Uterus (tissue), 4 donors: ENCODE data around the gene RNU6-1. TPM values are rescaled to one million over a fixed set of nuclear protein-coding genes. Genes with fewer than 3 reads are reported as not detected.

Experiments used
- DNase-seq, 2 donors: peaks; one replicate each; pipeline ENCODE4 v3.0.0-alpha.2; 2019 to 2020
- H3K27ac ChIP-seq, 2 donors: fragments of 200-600 bp; sonication (generic); 1 replicate in 1 of 2; 2 replicates in 1 of 2; pipeline ENCODE4 v1.5.1; 2016 to 2018
- H3K27me3 ChIP-seq, 2 donors: fragments of 200-600 bp; sonication (generic); one replicate each; pipeline ENCODE4 v1.5.1; 2018 to 2019; ENCODE audit warnings: control low read depth in 1 of 2
- H3K36me3 ChIP-seq, 2 donors: fragments of 200-600 bp; sonication (generic); one replicate each; pipeline ENCODE4 v1.5.1; 2019; ENCODE audit warnings: control low read depth in 1 of 2
- H3K4me1 ChIP-seq, 2 donors: fragments of 200-600 bp; sonication (generic); one replicate each; pipeline ENCODE4 v1.5.1; 2018 to 2019; ENCODE audit warnings: control low read depth in 1 of 2
- H3K4me3 ChIP-seq, 2 donors: fragments of 200-600 bp; sonication (generic); 1 replicate in 1 of 2; 2 replicates in 1 of 2; pipeline ENCODE4 v1.5.1; 2018 to 2019; ENCODE audit warnings: mild to moderate bottlenecking in 1 of 2
- H3K9me3 ChIP-seq, 2 donors: fragments of 200-600 bp; sonication (generic); one replicate each; pipeline ENCODE4 v1.5.1; 2019; ENCODE audit warnings: control low read depth in 1 of 2
- POLR2A ChIP-seq, 2 donors: fragments of 450-650 bp; IDR thresholded peaks; one replicate each; pipeline ENCODE4 v1.6.1; 2016; ENCODE audit warnings: antibody characterized with exemption in 2 of 2, mild to moderate bottlenecking in 1 of 2, moderate library complexity in 1 of 2
- intact Hi-C: fragments of 100-400 bp; cut with DNase I; formaldehyde crosslinking; loops from one replicate; pipeline ENCODE4 v1.15.1; 2023; ENCODE audit warnings: low total_unique reads
- total RNA-seq, 4 donors: library from RNA; depleted of rRNA in 3 of 4; stranded (reverse); fragments of >200 nt in 3 of 4; gene quantifications; one replicate each; pipeline versions ENCODE4 v1.1.0 to v1.2.4, GENCODE V29; 2014 to 2023
- TF ChIP-seq, protein P1 (sequence below), 4 experiments: fragments of 200-600 bp in 2 of 4; fragments of 450-650 bp in 2 of 4; sonication (generic) in 2 of 4; IDR thresholded peaks; one replicate each; pipeline ENCODE4 v1.5.1; 2016 to 2019; ENCODE audit warnings: antibody characterized with exemption in 4 of 4, mild to moderate bottlenecking in 2 of 4, moderate library complexity in 1 of 4
- donor health status: DM: yes; HTN: yes; CAD: no.

RNU6-1 gene
- total RNA-seq, 4 donors from 2014 or later = not detected

DNA sequence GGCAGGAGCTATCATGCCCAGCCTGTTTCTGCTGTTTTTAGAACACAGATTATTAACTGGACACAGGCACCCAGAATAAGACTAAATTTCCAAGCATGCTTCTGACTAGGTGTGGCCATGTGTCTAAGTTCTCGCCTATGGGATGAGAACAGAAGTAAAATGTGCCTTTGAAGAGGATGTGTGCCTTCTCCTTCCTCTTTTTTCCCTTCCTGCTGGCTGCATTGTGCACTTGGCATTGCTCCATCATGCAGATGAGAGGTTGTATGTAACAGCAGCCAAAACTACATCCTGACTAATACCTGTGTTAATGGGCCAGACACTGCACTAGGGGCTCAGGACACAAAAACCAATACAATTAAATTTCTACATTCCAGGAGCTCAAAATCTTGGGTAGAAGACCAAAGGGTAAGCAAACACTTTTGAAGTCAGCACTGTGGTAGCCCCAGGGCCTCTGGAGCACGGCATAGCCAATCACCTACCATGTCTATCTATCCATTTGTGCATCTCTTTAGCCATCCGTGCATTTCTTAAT lies 40.9 kb upstream of the RNU6-1 start:
- peak in 1 of 2 donors; percentile 34 for DNase-seq
- Histone ChIP-seq H3K27me3 (no peaks in the 10 kb centered on the region), H3K27ac (no peak overlapping the region), H3K4me3 (no peak overlapping the region), H3K9me3 (no peaks in the 10 kb centered on the region), H3K4me1 (peaks cover 0 to 5% of the 10 kb centered on the region in 2 donors), H3K36me3 (no peaks in the 10 kb centered on the region)
- TF ChIP-seq, protein P1, sequence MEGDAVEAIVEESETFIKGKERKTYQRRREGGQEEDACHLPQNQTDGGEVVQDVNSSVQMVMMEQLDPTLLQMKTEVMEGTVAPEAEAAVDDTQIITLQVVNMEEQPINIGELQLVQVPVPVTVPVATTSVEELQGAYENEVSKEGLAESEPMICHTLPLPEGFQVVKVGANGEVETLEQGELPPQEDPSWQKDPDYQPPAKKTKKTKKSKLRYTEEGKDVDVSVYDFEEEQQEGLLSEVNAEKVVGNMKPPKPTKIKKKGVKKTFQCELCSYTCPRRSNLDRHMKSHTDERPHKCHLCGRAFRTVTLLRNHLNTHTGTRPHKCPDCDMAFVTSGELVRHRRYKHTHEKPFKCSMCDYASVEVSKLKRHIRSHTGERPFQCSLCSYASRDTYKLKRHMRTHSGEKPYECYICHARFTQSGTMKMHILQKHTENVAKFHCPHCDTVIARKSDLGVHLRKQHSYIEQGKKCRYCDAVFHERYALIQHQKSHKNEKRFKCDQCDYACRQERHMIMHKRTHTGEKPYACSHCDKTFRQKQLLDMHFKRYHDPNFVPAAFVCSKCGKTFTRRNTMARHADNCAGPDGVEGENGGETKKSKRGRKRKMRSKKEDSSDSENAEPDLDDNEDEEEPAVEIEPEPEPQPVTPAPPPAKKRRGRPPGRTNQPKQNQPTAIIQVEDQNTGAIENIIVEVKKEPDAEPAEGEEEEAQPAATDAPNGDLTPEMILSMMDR (IDR thresholded peaks at IDR 0.05) = no peak
- TF ChIP-seq POLR2A (IDR thresholded peaks at IDR 0.05) = no peak
- intact Hi-C loops = no loop called here

DNA sequence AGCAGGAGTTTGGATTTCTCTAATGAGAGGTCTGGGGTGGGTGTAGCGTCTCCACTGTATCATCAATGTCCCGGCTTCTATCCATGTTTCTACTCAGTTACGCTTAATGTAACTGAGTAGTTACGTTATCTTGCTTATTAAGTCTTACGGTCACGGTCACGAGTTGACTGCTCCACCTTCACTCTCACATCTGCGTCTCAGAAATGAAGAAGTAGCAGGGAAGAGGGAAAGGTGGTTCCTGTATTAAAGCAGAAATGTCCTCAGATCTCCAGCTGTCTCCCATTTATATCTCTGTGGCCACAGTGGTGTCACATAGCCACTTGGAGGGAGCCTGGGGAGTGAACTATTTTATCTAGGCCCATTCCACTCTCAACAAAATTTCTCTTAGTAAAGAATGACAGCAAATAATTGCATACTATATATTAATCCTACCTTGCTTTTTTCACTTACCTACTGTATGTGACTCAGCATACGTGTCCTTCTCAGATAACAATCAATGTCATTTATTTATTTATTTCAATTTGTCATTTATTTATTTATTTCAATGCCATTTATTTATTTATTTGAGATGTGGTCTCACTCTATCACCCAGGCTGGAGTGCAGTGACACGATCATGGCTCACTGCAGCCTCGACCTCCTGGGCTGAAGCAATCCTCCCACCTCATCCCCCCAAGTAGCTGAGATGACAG lies 39.7 kb upstream of the RNU6-1 start:
- Histone ChIP-seq H3K27ac (no peak overlapping the region), H3K4me1 (peaks cover 0 to 5% of the 10 kb centered on the region in 2 donors), H3K4me3 (no peak overlapping the region), H3K36me3 (no peaks in the 10 kb centered on the region), H3K27me3 (no peaks in the 10 kb centered on the region), H3K9me3 (no peaks in the 10 kb centered on the region)
- TF ChIP-seq POLR2A (IDR thresholded peaks at IDR 0.05) = no peak
- TF ChIP-seq, protein P1 (IDR thresholded peaks at IDR 0.05) = no peak
- intact Hi-C loops = no loop called here
- DNase-seq = no peak

DNA sequence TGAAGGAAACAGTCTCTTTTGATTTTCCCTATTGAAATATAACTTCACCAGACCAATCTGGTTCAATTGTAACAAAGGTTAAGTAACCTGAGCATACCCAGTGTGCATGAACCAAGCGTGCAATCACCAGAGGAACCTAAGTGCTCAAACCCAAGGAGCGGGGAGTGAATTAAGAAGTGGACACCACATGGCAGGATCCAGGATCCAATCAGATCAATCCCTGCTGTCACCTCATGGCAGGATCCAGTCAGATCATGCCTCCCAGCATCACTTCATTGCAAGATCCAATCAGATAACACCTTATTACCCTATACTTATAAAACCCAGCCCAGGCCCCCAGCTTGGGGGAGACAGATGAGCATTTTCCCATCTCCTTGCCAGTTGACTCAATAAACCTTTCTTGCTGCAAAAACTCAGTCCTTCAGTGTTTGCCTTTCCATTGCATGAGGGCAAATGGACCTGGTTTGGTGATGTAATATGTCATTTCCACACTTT lies 38.9 kb upstream of the RNU6-1 start:
- H3K27ac ChIP-seq = no peak overlapping the region
- H3K9me3 ChIP-seq = no peaks in the 10 kb centered on the region
- DNase-seq = no peak
- H3K27me3 ChIP-seq = no peaks in the 10 kb centered on the region
- TF ChIP-seq, protein P1 (IDR thresholded peaks at IDR 0.05) = no peak
- no peak for TF ChIP-seq POLR2A (IDR thresholded peaks at IDR 0.05)
- H3K36me3 ChIP-seq = no peaks in the 10 kb centered on the region
- H3K4me3 ChIP-seq = no peak overlapping the region
- intact Hi-C loops = no loop called here
- peaks cover 0 to under 1% of the 10 kb centered on the region in 2 donors for H3K4me1 ChIP-seq

DNA sequence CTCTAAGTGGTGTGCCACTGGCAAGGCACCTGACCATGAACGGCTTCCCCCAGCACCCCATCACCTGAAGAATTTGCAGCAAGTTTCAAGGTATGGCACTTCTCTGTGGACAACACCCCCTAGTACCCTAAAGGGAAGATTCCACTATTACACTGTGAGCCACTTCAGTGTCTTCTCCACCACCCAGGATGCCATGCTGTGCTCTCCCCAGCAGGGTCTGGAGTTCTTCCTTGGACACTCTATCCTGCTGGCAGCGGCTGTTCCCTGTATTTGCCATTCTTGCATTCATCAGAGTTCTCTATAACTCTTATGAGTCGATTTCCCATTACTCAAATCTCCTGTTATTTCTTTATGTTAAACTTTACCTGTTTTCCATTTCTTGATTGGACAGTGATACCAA lies 33.9 kb upstream of the RNU6-1 start:
- no peaks in the 10 kb centered on the region for H3K4me1 ChIP-seq
- no peaks in the 10 kb centered on the region for H3K9me3 ChIP-seq
- H3K27ac ChIP-seq = no peak overlapping the region
- intact Hi-C loops = no loop called here
- no peaks in the 10 kb centered on the region for H3K27me3 ChIP-seq
- DNase-seq = no peak
- no peak for TF ChIP-seq POLR2A (IDR thresholded peaks at IDR 0.05)
- TF ChIP-seq, protein P1 (IDR thresholded peaks at IDR 0.05) = no peak
- no peak overlapping the region for H3K4me3 ChIP-seq
- H3K36me3 ChIP-seq = no peaks in the 10 kb centered on the region

DNA sequence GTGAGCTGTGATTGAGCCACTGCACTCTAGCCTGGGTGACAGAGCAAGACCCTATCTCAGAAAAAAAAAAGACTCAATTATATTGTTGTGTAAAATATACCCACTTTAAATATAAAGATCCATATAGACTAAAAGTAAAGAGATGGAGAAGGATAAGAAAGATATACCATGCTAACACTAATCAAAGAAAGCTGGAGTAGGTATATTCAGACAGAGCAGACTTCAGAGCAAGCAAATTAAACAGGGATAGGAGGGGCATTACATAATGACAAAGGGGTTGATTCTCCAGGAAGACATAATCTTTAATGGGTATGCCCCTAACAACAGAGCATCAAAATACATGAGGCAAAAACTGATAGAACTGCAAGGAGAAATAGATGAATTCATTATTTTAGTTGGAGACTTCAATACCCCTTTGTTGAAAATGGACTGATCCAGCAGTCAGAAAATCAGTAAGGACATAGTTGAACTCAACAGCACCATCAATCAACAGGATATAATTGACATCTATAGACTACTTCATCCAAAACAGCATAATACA lies 31.1 kb upstream of the RNU6-1 start:
- intact Hi-C loops = no loop called here
- no peak for DNase-seq
- Histone ChIP-seq H3K27ac (no peak overlapping the region), H3K36me3 (no peaks in the 10 kb centered on the region), H3K9me3 (no peaks in the 10 kb centered on the region), H3K4me1 (no peaks in the 10 kb centered on the region), H3K27me3 (no peaks in the 10 kb centered on the region), H3K4me3 (no peak overlapping the region)
- no peak for TF ChIP-seq POLR2A (IDR thresholded peaks at IDR 0.05)
- TF ChIP-seq, protein P1 (IDR thresholded peaks at IDR 0.05) = no peak
